SK-N-SH (cell line): ENCODE results near the gene GDPD4. TPM values are rescaled to one million over a fixed set of nuclear protein-coding genes. Genes with fewer than 3 reads are reported as not detected.

ENCODE experiments used
- CTCF ChIA-PET: fragments of 300-600, 350-600 bp; formaldehyde crosslinking; extraction: SDS; loops from one replicate; lab custom pipeline; 2021; lab: Yijun Ruan, JAX
- POLR2A ChIA-PET: fragments of 350-600 bp; sonication (Branson Sonifier 250); formaldehyde crosslinking; extraction: SDS; loops from one replicate; lab custom pipeline; 2020; ENCODE audit warnings: antibody characterized with exemption, inconsistent platforms; lab: Yijun Ruan, JAX
- DNase-seq: peaks from one replicate; pipeline ENCODE4 v3.0.0; 2012
- H2AFZ ChIP-seq: fragments of 200-600 bp; sonication (generic); 2 replicates; pipeline ENCODE4 v1.8.1; 2016; ENCODE audit warnings: antibody characterized with exemption, mild to moderate bottlenecking, low read depth
- H3F3A ChIP-seq: fragments of 200-600 bp; sonication (generic); replicated peaks from 2 replicates; pipeline ENCODE3; 2016; ENCODE audit warnings: antibody characterized with exemption, mild to moderate bottlenecking; ENCODE audit not compliant: insufficient read depth
- H3K27ac ChIP-seq, 2 experiments: fragments of 200-500 bp in 1 of 2; fragments of 200-600 bp in 1 of 2; sonication (Bioruptor generic) in 1 of 2; sonication (generic), shearing (Covaris generic) in 1 of 2; 2 replicates each; pipeline versions ENCODE4 v1.5.1 to v1.6.1; 2014 to 2016; ENCODE audit warnings: low read depth in 2 of 2, inconsistent platforms in 1 of 2, low read length in 1 of 2, mild to moderate bottlenecking in 1 of 2, mixed read lengths in 1 of 2
- H3K27me3 ChIP-seq: fragments of 200-600 bp; sonication (generic), shearing (Covaris generic); 2 replicates; pipeline ENCODE4 v1.6.1; 2016; ENCODE audit warnings: mixed run types; ENCODE audit not compliant: insufficient read depth
- H3K36me3 ChIP-seq, 2 experiments: fragments of 200-500 bp in 1 of 2; fragments of 200-600 bp in 1 of 2; sonication (Bioruptor generic) in 1 of 2; sonication (generic) in 1 of 2; replicated peaks in 1 of 2; 2 replicates each; pipeline versions ENCODE3 to v1.5.1; 2014 to 2016; ENCODE audit warnings: low read length in 1 of 2, mild to moderate bottlenecking in 1 of 2; ENCODE audit not compliant: insufficient read depth in 2 of 2, control insufficient read depth in 1 of 2
- H3K4me1 ChIP-seq, 2 experiments: fragments of 200-500 bp in 1 of 2; fragments of 200-600 bp in 1 of 2; sonication (Bioruptor generic) in 1 of 2; sonication (generic), shearing (Covaris generic) in 1 of 2; 2 replicates each; pipeline versions ENCODE4 v1.5.1 to v1.6.1; 2014 to 2016; ENCODE audit warnings: low read depth in 1 of 2, low read length in 1 of 2, mixed run types in 1 of 2; ENCODE audit not compliant: insufficient read depth in 2 of 2, control insufficient read depth in 1 of 2
- H3K4me2 ChIP-seq: fragments of 200-600 bp; sonication (generic), shearing (Covaris generic); 2 replicates; pipeline ENCODE4 v1.6.1; 2017; ENCODE audit warnings: mixed run types
- H3K4me3 ChIP-seq, 2 experiments: fragments of 200-500 bp in 1 of 2; fragments of 200-600 bp in 1 of 2; sonication (Bioruptor generic) in 1 of 2; sonication (generic), shearing (Covaris generic) in 1 of 2; 2 replicates each; pipeline versions ENCODE4 v1.5.1 to v1.8.1; 2014 to 2016; ENCODE audit warnings: low read depth in 2 of 2, inconsistent platforms in 1 of 2, low read length in 1 of 2, mild to moderate bottlenecking in 1 of 2, mixed read lengths in 1 of 2, moderate library complexity in 1 of 2
- H3K79me2 ChIP-seq: fragments of 200-600 bp; sonication (generic); 2 replicates; pipeline ENCODE4 v1.8.1; 2017; ENCODE audit warnings: mild to moderate bottlenecking; ENCODE audit not compliant: insufficient read depth
- H3K9ac ChIP-seq: fragments of 200-600 bp; sonication (generic); 2 replicates; pipeline ENCODE4 v1.6.1; 2017; ENCODE audit warnings: mixed run types
- H3K9me2 ChIP-seq: fragments of 200-600 bp; sonication (generic); 2 replicates; pipeline ENCODE4 v1.6.1; 2017; ENCODE audit warnings: mixed run types
- H3K9me3 ChIP-seq: fragments of 200-600 bp; sonication (generic); 2 replicates; pipeline ENCODE4 v1.6.1; 2017; ENCODE audit warnings: mixed run types, mild to moderate bottlenecking, moderate library complexity
- H4K20me1 ChIP-seq: fragments of 200-600 bp; sonication (generic); 2 replicates; pipeline ENCODE4 v1.6.1; 2017; ENCODE audit warnings: mild to moderate bottlenecking, mixed run types; ENCODE audit not compliant: insufficient read depth
- CHD2 ChIP-seq: fragments of 150-350 bp; IDR thresholded peaks from 2 replicates; pipeline ENCODE4 v1.6.1; 2018; ENCODE audit warnings: low read length; ENCODE audit not compliant: partially characterized antibody
- EP300 ChIP-seq, 2 experiments: IDR thresholded peaks; 2 replicates each; pipeline versions ENCODE4 v1.4.0 to v1.6.1; 2012; ENCODE audit warnings: borderline replicate concordance in 1 of 2, low read depth in 1 of 2, low read length in 1 of 2
- EZH2phosphoT487 ChIP-seq: fragments of 200-600 bp; sonication (generic); IDR thresholded peaks from 2 replicates; pipeline ENCODE4 v1.6.1; 2017; ENCODE audit warnings: low read depth, mixed run types, mild to moderate bottlenecking, antibody characterized with exemption, moderate library complexity, borderline replicate concordance
- FOSL2 ChIP-seq: IDR thresholded peaks from 2 replicates; pipeline ENCODE4 v1.4.0; 2012; ENCODE audit warnings: low read depth, mild to moderate bottlenecking, moderate library complexity, borderline replicate concordance
- FOXM1 ChIP-seq: IDR thresholded peaks from 2 replicates; pipeline ENCODE4 v1.4.0; 2012; ENCODE audit warnings: low read depth, mild to moderate bottlenecking
- GATA2 ChIP-seq: sonication (generic); formaldehyde crosslinking; IDR thresholded peaks from 2 replicates; pipeline ENCODE4 v1.5.0; 2020; ENCODE audit warnings: mild to moderate bottlenecking, missing genetic modification reagents
- RCOR1 ChIP-seq: fragments of 150-350 bp; IDR thresholded peaks from 2 replicates; pipeline ENCODE4 v1.6.1; 2017; ENCODE audit warnings: antibody characterized with exemption, low read length
- RFX5 ChIP-seq: IDR thresholded peaks from 2 replicates; pipeline ENCODE4 v1.6.1; 2012; ENCODE audit warnings: mild to moderate bottlenecking, improper control_type of control experiment, low read length
- YY1 ChIP-seq: IDR thresholded peaks from 2 replicates; pipeline ENCODE4 v1.4.0; 2012; ENCODE audit warnings: low read depth, mild to moderate bottlenecking
- WGBS: methylation state at CpG from one replicate; pipeline ENCODE4 v1.1.6; 2017; ENCODE audit warnings: low lambda C conversion rate; 5-methylcytosine and 5-hydroxymethylcytosine counted together
- polyA plus RNA-seq, 3 experiments: library from polyadenylated mRNA; depleted of rRNA; stranded (reverse); fragments of >200 nt; gene quantifications; 2 replicates each; pipeline ENCODE4 v1.2.3, GENCODE V29; 2012
- TF ChIP-seq, protein P1 (sequence below): IDR thresholded peaks from 2 replicates; pipeline ENCODE4 v1.4.0; 2012; ENCODE audit warnings: low read depth
- TF ChIP-seq, protein P2 (sequence below): IDR thresholded peaks from 2 replicates; pipeline ENCODE4 v1.4.0; 2012; ENCODE audit warnings: low read depth, borderline replicate concordance

The GDPD4 gene
- polyA plus RNA-seq, 1 of the 3 experiments (the other 2 are of a cell fraction): not detected

DNA sequence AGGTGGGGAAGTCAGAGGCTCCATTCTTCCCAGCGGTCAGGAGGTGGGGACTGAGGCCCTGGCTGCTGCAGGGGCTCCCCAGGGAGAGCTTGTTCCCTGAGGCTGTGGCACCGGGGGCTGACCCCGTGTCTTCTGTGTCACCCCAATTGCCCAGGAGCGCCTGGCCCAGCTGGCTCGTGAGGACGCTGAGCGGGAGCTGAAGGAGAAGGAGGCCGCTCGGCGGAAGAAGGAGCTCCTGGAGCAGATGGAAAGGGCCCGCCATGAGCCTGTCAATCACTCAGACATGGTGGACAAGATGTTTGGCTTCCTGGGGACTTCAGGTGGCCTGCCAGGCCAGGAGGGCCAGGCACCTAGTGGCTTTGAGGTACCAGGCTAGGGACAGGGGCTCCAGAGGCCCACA lies 120.3 kb downstream of the GDPD4 start:
- H2AFZ ChIP-seq: no peak overlapping the region
- no peaks in the 10 kb centered on the region for H3K9me3 ChIP-seq
- H3K79me2 ChIP-seq: no peaks in the 10 kb centered on the region
- no peaks in the 10 kb centered on the region for H4K20me1 ChIP-seq
- no peaks in the 10 kb centered on the region for H3K27me3 ChIP-seq
- 38% methylated on average over 4 of the region's 11 CpGs for WGBS
- H3K4me3 ChIP-seq: no peak overlapping the region
- no peaks in the 10 kb centered on the region; a peak in 1 of 4 replicates for H3K4me1 ChIP-seq
- H3K9ac ChIP-seq: no peak overlapping the region
- H3K4me2 ChIP-seq: no peak overlapping the region
- no peak overlapping the region for H3K27ac ChIP-seq
- H3K9me2 ChIP-seq: no peaks in the 10 kb centered on the region
- no peak for TF ChIP-seq EZH2phosphoT487
- TF ChIP-seq, protein P1, sequence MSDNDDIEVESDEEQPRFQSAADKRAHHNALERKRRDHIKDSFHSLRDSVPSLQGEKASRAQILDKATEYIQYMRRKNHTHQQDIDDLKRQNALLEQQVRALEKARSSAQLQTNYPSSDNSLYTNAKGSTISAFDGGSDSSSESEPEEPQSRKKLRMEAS: no peak
- TF ChIP-seq FOXM1: no peak
- TF ChIP-seq, protein P2, sequence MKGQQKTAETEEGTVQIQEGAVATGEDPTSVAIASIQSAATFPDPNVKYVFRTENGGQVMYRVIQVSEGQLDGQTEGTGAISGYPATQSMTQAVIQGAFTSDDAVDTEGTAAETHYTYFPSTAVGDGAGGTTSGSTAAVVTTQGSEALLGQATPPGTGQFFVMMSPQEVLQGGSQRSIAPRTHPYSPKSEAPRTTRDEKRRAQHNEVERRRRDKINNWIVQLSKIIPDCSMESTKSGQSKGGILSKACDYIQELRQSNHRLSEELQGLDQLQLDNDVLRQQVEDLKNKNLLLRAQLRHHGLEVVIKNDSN: no peak
- no peaks in the 10 kb centered on the region for H3K36me3 ChIP-seq
- no peaks in the 10 kb centered on the region for H3F3A ChIP-seq
- CTCF ChIA-PET: interaction anchor here (1.2 to 11.8 kb wide), 2 partner anchors 54 to 367 kb away, joined by 4 to 270 read pairs; partner anchors contain the start of gene MYO7A
- POLR2A ChIA-PET: no interaction called here
- no peak for DNase-seq

DNA sequence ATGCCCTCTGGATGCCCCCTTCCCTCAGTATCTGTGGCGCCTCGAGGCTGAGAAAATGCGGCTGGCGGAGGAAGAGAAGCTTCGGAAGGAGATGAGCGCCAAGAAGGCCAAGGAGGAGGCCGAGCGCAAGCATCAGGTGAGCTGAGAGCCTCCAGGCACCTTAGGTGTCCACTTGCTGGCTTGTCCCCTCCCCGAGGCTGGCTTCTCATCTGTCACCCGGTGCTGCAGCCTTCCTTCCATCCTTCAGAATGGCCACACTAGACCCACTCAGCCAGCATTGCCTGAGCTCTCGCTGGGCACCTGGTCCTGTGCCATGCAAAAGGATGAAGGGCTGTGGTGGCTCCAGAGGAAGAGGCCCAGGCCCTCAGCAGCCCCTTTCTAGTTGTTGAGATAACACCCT lies 121.1 kb downstream of the GDPD4 start:
- TF ChIP-seq EP300 (IDR thresholded peaks at IDR 0.05; ENCODE audit: borderline replicate concordance in 1 of 2, low read depth in 1 of 2, low read length in 1 of 2) (no peak), FOXM1 (no peak), GATA2 (CRISPR knock-in tag) (no peak), RCOR1 (no peak), CHD2 (no peak), RFX5 (no peak), FOSL2 (no peak)
- TF ChIP-seq, protein P1: no peak
- no peaks in the 10 kb centered on the region for H3K36me3 ChIP-seq
- 91% methylated on average over 8 of the region's 11 CpGs for WGBS
- no peaks in the 10 kb centered on the region for H3F3A ChIP-seq
- H3K79me2 ChIP-seq: no peaks in the 10 kb centered on the region
- DNase-seq: no peak
- H3K4me1 ChIP-seq: no peaks in the 10 kb centered on the region; a peak in 1 of 4 replicates
- no peaks in the 10 kb centered on the region for H4K20me1 ChIP-seq
- no peaks in the 10 kb centered on the region for H3K9me2 ChIP-seq
- H2AFZ ChIP-seq: no peak overlapping the region
- ChIA-PET CTCF (interaction anchor here (0.9 to 11.8 kb wide), 4 partner anchors 54 to 368 kb away, joined by 3 to 270 read pairs (median 4); partner anchors contain the start of gene MYO7A), POLR2A (no interaction called here)
- no peak overlapping the region for H3K27ac ChIP-seq
- no peak overlapping the region for H3K4me2 ChIP-seq
- no peak overlapping the region for H3K4me3 ChIP-seq
- no peak overlapping the region for H3K9ac ChIP-seq
- no peaks in the 10 kb centered on the region for H3K27me3 ChIP-seq
- H3K9me3 ChIP-seq: no peaks in the 10 kb centered on the region

DNA sequence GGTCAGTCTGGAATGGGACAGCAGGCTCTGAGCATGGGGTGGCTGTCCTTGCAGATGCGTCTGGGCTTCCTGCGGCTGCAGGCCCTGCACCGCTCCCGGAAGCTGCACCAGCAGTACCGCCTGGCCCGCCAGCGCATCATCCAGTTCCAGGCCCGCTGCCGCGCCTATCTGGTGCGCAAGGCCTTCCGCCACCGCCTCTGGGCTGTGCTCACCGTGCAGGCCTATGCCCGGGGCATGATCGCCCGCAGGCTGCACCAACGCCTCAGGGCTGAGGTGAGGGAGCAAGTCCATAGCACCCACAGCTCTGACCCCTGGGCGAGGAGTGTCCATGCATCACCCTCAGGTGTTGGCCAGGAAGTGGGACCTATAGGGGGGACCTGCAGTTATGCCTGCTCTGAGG lies 121.8 kb downstream of the GDPD4 start:
- Histone ChIP-seq H4K20me1 (no peaks in the 10 kb centered on the region), H3K27me3 (no peaks in the 10 kb centered on the region), H3F3A (no peaks in the 10 kb centered on the region), H2AFZ (no peak overlapping the region), H3K4me3 (no peak overlapping the region), H3K9me2 (no peaks in the 10 kb centered on the region), H3K4me1 (no peaks in the 10 kb centered on the region; a peak in 1 of 4 replicates), H3K9ac (no peak overlapping the region), H3K4me2 (no peak overlapping the region), H3K27ac (no peak overlapping the region), H3K79me2 (no peaks in the 10 kb centered on the region), H3K36me3 (no peaks in the 10 kb centered on the region), H3K9me3 (no peaks in the 10 kb centered on the region)
- ChIA-PET POLR2A (no interaction called here), CTCF (interaction anchor here (0.9 to 11.8 kb wide), 5 partner anchors 8 to 133 kb away, joined by 3 to 270 read pairs (median 9); partner anchors contain the start of gene MYO7A)
- no peak for TF ChIP-seq YY1
- no peak for DNase-seq
- WGBS: 93% methylated on average over 3 of the region's 19 CpGs
